ENCODE measurements around the gene PIEZO2. TPM values are rescaled to one million over a fixed set of nuclear protein-coding genes. Genes with fewer than 3 reads are reported as not detected.
"Not testable (repeated sequence)": the region's sequence is repeated elsewhere in the genome, so short reads cannot be mapped to it uniquely, and the experiment has no call there.

PIEZO2 gene
- total RNA-seq, 1 experiment from 2014 or later = 8.9 TPM

GRCh38 chr18:10973567-10974203 lies 175.7 kb downstream of the PIEZO2 start:
- DNase-seq (ENCODE audit: low spot score) = peak; percentile 54

- DNase-seq (ENCODE audit: low spot score) = no peak
These were observed 177.7 kb downstream of the PIEZO2 start for GRCh38 chr18:10971717-10972116.

GRCh38 chr18:10965119-10965518 lies 184.2 kb downstream of the PIEZO2 start:
- no peak for DNase-seq (ENCODE audit: low spot score)

- no peak for DNase-seq (ENCODE audit: low spot score)
These were observed 195.7 kb downstream of the PIEZO2 start for GRCh38 chr18:10953672-10954071.

- DNase-seq (ENCODE audit: low spot score) = no peak
These were observed 197.5 kb downstream of the PIEZO2 start for GRCh38 chr18:10951631-10952544.

GRCh38 chr18:10950876-10951630 lies 198.3 kb downstream of the PIEZO2 start:
- DNase-seq (ENCODE audit: low spot score) = no peak

- no peak for DNase-seq (ENCODE audit: low spot score)
These were observed 199.1 kb downstream of the PIEZO2 start for GRCh38 chr18:10950080-10950875.

GRCh38 chr18:10949655-10950054 lies 199.7 kb downstream of the PIEZO2 start:
- DNase-seq (ENCODE audit: low spot score) = no peak

GRCh38 chr18:10948421-10948820 lies 200.9 kb downstream of the PIEZO2 start:
- no peak for DNase-seq (ENCODE audit: low spot score)

- no peak for DNase-seq (ENCODE audit: low spot score)
These were observed 203.3 kb downstream of the PIEZO2 start for GRCh38 chr18:10946058-10946457.

GRCh38 chr18:10942998-10943397 lies 206.4 kb downstream of the PIEZO2 start:
- DNase-seq (ENCODE audit: low spot score) = no peak

- DNase-seq (ENCODE audit: low spot score) = no peak
These were observed 209.5 kb downstream of the PIEZO2 start for GRCh38 chr18:10939822-10940221.

GRCh38 chr18:10937743-10938640 lies 211.4 kb downstream of the PIEZO2 start:
- no peak for DNase-seq (ENCODE audit: low spot score)

- no peak for DNase-seq (ENCODE audit: low spot score)
These were observed 213.0 kb downstream of the PIEZO2 start for GRCh38 chr18:10936176-10937053.

- no peak for DNase-seq (ENCODE audit: low spot score)
These were observed 213.8 kb downstream of the PIEZO2 start for GRCh38 chr18:10935588-10935987.

- DNase-seq (ENCODE audit: low spot score) = not testable (repeated sequence)
These were observed 215.7 kb downstream of the PIEZO2 start for GRCh38 chr18:10933648-10934047.

GRCh38 chr18:10930076-10930475 lies 219.3 kb downstream of the PIEZO2 start:
- DNase-seq (ENCODE audit: low spot score) = no peak

GRCh38 chr18:10928772-10929373 lies 220.5 kb downstream of the PIEZO2 start:
- peak; percentile 88 for DNase-seq (ENCODE audit: low spot score)
